IMR-90 (cell line): ENCODE data around the gene CATSPERE. TPM values are rescaled to one million over a fixed set of nuclear protein-coding genes. Genes with fewer than 3 reads are reported as not detected.

Experiments used
- ATAC-seq: fragments of 200-7000 bp; cut with Tn5 transposase; 2 replicates; pipeline ENCODE4 v1.9.1; 2020; ENCODE audit warnings: low read depth, mild to moderate bottlenecking, moderate library complexity
- BruUV-seq: library from RNA; stranded (reverse); fragments of 400-500 nt; replicated peaks from 2 replicates; lab custom pipeline; 2021; lab: Mats Ljungman, UMichigan
- CTCF ChIA-PET: fragments of 300-600 bp; formaldehyde crosslinking; extraction: SDS; loops from one replicate; lab custom pipeline; 2021; ENCODE audit warnings: antibody characterized with exemption; lab: Yijun Ruan, JAX
- POLR2A ChIA-PET: fragments of 300-600 bp; sonication (Branson Sonifier 250); formaldehyde crosslinking; loops from one replicate; lab custom pipeline; 2022; ENCODE audit warnings: antibody characterized with exemption; ENCODE audit not compliant: unreplicated experiment; lab: Charles Lee
- DNase-seq: peaks from one replicate; pipeline ENCODE4 v3.0.0; 2013
- H2AFZ ChIP-seq: replicated peaks from 2 replicates; pipeline ENCODE3; 2013; ENCODE audit warnings: low read length, mild to moderate bottlenecking; ENCODE audit not compliant: poor library complexity
- H2AK5ac ChIP-seq: 2 replicates; pipeline ENCODE4 v1.6.1; 2013; ENCODE audit warnings: low read depth, low read length, inconsistent platforms
- H2AK9ac ChIP-seq: replicated peaks from 2 replicates; pipeline ENCODE3; 2013; ENCODE audit warnings: mild to moderate bottlenecking, low read depth, low read length, moderate library complexity; ENCODE audit not compliant: poor library complexity
- H2BK120ac ChIP-seq: 2 replicates; pipeline ENCODE4 v1.6.1; 2013; ENCODE audit warnings: low read depth, low read length, inconsistent platforms
- H2BK15ac ChIP-seq: 3 replicates; pipeline ENCODE4 v1.6.1; 2013; ENCODE audit warnings: low read depth, low read length, inconsistent platforms
- H2BK20ac ChIP-seq: 2 replicates; pipeline ENCODE4 v1.6.1; 2013; ENCODE audit warnings: low read depth, mild to moderate bottlenecking, inconsistent platforms, low read length, moderate library complexity
- H2BK5ac ChIP-seq: 2 replicates; pipeline ENCODE4 v1.6.1; 2013; ENCODE audit warnings: mild to moderate bottlenecking, low read depth, low read length, inconsistent platforms; ENCODE audit not compliant: poor library complexity, severe bottlenecking
- H3K14ac ChIP-seq: replicated peaks from 2 replicates; pipeline ENCODE4 v1.6.1; 2013; ENCODE audit warnings: low read depth, low read length, inconsistent platforms
- H3K18ac ChIP-seq: 2 replicates; pipeline ENCODE4 v1.6.1; 2013; ENCODE audit warnings: low read depth, low read length, control low read depth
- H3K23ac ChIP-seq: 2 replicates; pipeline ENCODE4 v1.6.1; 2013; ENCODE audit warnings: low read depth, low read length, inconsistent platforms
- H3K27ac ChIP-seq: 2 replicates; pipeline ENCODE4 v1.5.1; 2013; ENCODE audit warnings: mild to moderate bottlenecking, control low read depth, low read length; ENCODE audit not compliant: insufficient read depth
- H3K27me3 ChIP-seq: 2 replicates; pipeline ENCODE4 v1.6.1; 2013; ENCODE audit warnings: low read length; ENCODE audit not compliant: control insufficient read depth, insufficient read depth
- H3K36me3 ChIP-seq: 2 replicates; pipeline ENCODE4 v1.6.1; 2013; ENCODE audit warnings: low read length, mixed read lengths; ENCODE audit not compliant: control insufficient read depth, insufficient read depth
- H3K4ac ChIP-seq: 2 replicates; pipeline ENCODE4 v1.6.1; 2013; ENCODE audit warnings: low read depth, low read length, inconsistent platforms
- H3K4me1 ChIP-seq: 2 replicates; pipeline ENCODE4 v1.6.1; 2013; ENCODE audit warnings: low read length, mixed read lengths; ENCODE audit not compliant: control insufficient read depth, insufficient read depth
- H3K4me2 ChIP-seq: 2 replicates; pipeline ENCODE4 v1.6.1; 2013; ENCODE audit warnings: low read depth, mild to moderate bottlenecking, control low read depth, low read length, moderate library complexity
- H3K4me3 ChIP-seq: 2 replicates; pipeline ENCODE4 v1.5.1; 2013; ENCODE audit warnings: low read depth, mild to moderate bottlenecking, control low read depth, low read length, moderate library complexity; ENCODE audit not compliant: insufficient read depth
- H3K56ac ChIP-seq: 2 replicates; pipeline ENCODE4 v1.6.1; 2013; ENCODE audit warnings: low read length, inconsistent platforms; ENCODE audit not compliant: insufficient read depth; ENCODE audit errors: extremely low read depth
- H3K79me1 ChIP-seq, 2 experiments: 2 replicates each; pipeline ENCODE4 v1.6.1; 2013; ENCODE audit warnings: low read length in 2 of 2, inconsistent platforms in 1 of 2, low read depth in 1 of 2
- H3K9ac ChIP-seq: 2 replicates; pipeline ENCODE4 v1.6.1; 2013; ENCODE audit warnings: low read depth, low read length, control low read depth
- H3K9me1 ChIP-seq: 2 replicates; pipeline ENCODE4 v1.6.1; 2013; ENCODE audit warnings: low read length, inconsistent platforms; ENCODE audit not compliant: insufficient read depth
- H3K9me3 ChIP-seq: 2 replicates; pipeline ENCODE4 v1.6.1; 2013; ENCODE audit warnings: low read length; ENCODE audit not compliant: control insufficient read depth, insufficient read depth
- H4K20me1 ChIP-seq: 2 replicates; pipeline ENCODE4 v1.6.1; 2013; ENCODE audit warnings: low read length, inconsistent platforms; ENCODE audit not compliant: insufficient read depth
- H4K5ac ChIP-seq: 2 replicates; pipeline ENCODE4 v1.6.1; 2013; ENCODE audit warnings: mild to moderate bottlenecking, low read depth, low read length, control low read depth
- H4K8ac ChIP-seq, 2 experiments: 2 replicates each; pipeline ENCODE4 v1.6.1; 2013; ENCODE audit warnings: low read depth in 2 of 2, low read length in 2 of 2, control low read depth in 1 of 2, inconsistent platforms in 1 of 2
- H4K91ac ChIP-seq: 2 replicates; pipeline ENCODE4 v1.6.1; 2013; ENCODE audit warnings: low read depth, low read length, inconsistent platforms; ENCODE audit not compliant: insufficient read depth
- BHLHE40 ChIP-seq: fragments of 150-350 bp; IDR thresholded peaks from 2 replicates; pipeline ENCODE4 v1.6.1; 2016; ENCODE audit warnings: mild to moderate bottlenecking, low read depth, low read length
- CEBPB ChIP-seq: IDR thresholded peaks from 2 replicates; pipeline ENCODE4 v1.6.1; 2012; ENCODE audit warnings: low read depth, low read length, improper control_type of control experiment
- CHD1 ChIP-seq: IDR thresholded peaks from 2 replicates; pipeline ENCODE4 v1.6.1; 2012; ENCODE audit warnings: low read depth, low read length, improper control_type of control experiment
- ELK1 ChIP-seq: fragments of 150-350 bp; IDR thresholded peaks from 2 replicates; pipeline ENCODE4 v1.6.1; 2016; ENCODE audit warnings: low read depth, mild to moderate bottlenecking, low read length, moderate library complexity, borderline replicate concordance
- FOS ChIP-seq: fragments of 150-350 bp; IDR thresholded peaks from 2 replicates; pipeline ENCODE4 v1.6.1; 2016; ENCODE audit warnings: low read depth, low read length
- MAZ ChIP-seq: IDR thresholded peaks from 2 replicates; pipeline ENCODE4 v1.6.1; 2012; ENCODE audit warnings: low read depth, mild to moderate bottlenecking, low read length, improper control_type of control experiment, moderate library complexity, borderline replicate concordance
- MXI1 ChIP-seq: IDR thresholded peaks from 2 replicates; pipeline ENCODE4 v1.6.1; 2012; ENCODE audit warnings: low read depth, mild to moderate bottlenecking, low read length, moderate library complexity, borderline replicate concordance
- NFE2L2 ChIP-seq: fragments of 150-350 bp; IDR thresholded peaks from 2 replicates; pipeline ENCODE4 v1.6.1; 2016; ENCODE audit warnings: low read depth, mild to moderate bottlenecking, low read length
- POLR2A ChIP-seq: IDR thresholded peaks from 2 replicates; pipeline ENCODE4 v1.6.1; 2012; ENCODE audit warnings: mild to moderate bottlenecking, low read depth, low read length
- RAD21 ChIP-seq: IDR thresholded peaks from 2 replicates; pipeline ENCODE4 v1.6.1; 2012; ENCODE audit warnings: low read length, improper control_type of control experiment
- RCOR1 ChIP-seq: IDR thresholded peaks from 2 replicates; pipeline ENCODE4 v1.6.1; 2012; ENCODE audit warnings: mild to moderate bottlenecking, low read length, improper control_type of control experiment; ENCODE audit not compliant: insufficient replicate concordance
- RFX5 ChIP-seq: IDR thresholded peaks from 2 replicates; pipeline ENCODE4 v1.8.0; 2012; ENCODE audit warnings: low read depth, mild to moderate bottlenecking, low read length, moderate library complexity
- SMC3 ChIP-seq: fragments of 150-350 bp; IDR thresholded peaks from 2 replicates; pipeline ENCODE4 v1.6.1; 2016; ENCODE audit warnings: low read depth, mild to moderate bottlenecking, antibody characterized with exemption, low read length, moderate library complexity
- WGBS, 2 experiments: methylation state at CpG; one replicate each; pipeline versions ENCODE4 v1.1.5 to v1.1.7; 2013; ENCODE audit warnings: missing lambda C conversion rate in 2 of 2; ENCODE audit not compliant: insufficient read length in 1 of 2; ENCODE audit errors: extremely low coverage in 2 of 2; 5-methylcytosine and 5-hydroxymethylcytosine counted together
- dilution Hi-C: fragments of 300-500 bp; cut with HindIII; formaldehyde crosslinking; loops from one replicate; pipeline ENCODE4 v1.14.3; 2018; ENCODE audit warnings: low sequenced_read_pairs; ENCODE audit not compliant: unreplicated experiment
- in situ Hi-C: fragments of 300-500 bp; cut with MboI; formaldehyde crosslinking; loops from 3 replicates; pipeline ENCODE4 v1.14.3; 2019; ENCODE audit warnings: low sequenced_read_pairs, inconsistent platforms, mixed read lengths
- intact Hi-C: fragments of 100-400 bp; cut with micrococcal nuclease; formaldehyde crosslinking; loops from 2 replicates; pipeline ENCODE4 v1.10.0; 2022
- polyA plus RNA-seq, 3 experiments: library from polyadenylated mRNA; depleted of rRNA; stranded (reverse); fragments of >200 nt; gene quantifications; 2 replicates each; pipeline ENCODE4 v1.2.3, GENCODE V29; 2012; ENCODE audit warnings: low replicate concordance in 1 of 3
- total RNA-seq: library from RNA; depleted of rRNA; stranded (reverse); fragments of >200 nt; gene quantifications from 2 replicates; pipeline ENCODE4 v1.2.3, GENCODE V29; 2012
- TF ChIP-seq, protein P1 (sequence below): conservative IDR thresholded peaks from 2 replicates; pipeline ENCODE4 v1.5.1; 2012; ENCODE audit warnings: mild to moderate bottlenecking, low read depth, low read length, improper control_type of control experiment
- TF ChIP-seq, protein P2 (sequence below): fragments of 150-350 bp; IDR thresholded peaks from 2 replicates; pipeline ENCODE4 v1.6.1; 2017; ENCODE audit warnings: mild to moderate bottlenecking, antibody characterized with exemption, low read length, low read depth

CATSPERE gene
- total and polyA plus RNA-seq, 2 of the 4 experiments (the other 2 are of a cell fraction) = 0.07 to 0.18 TPM

GRCh38 chr1:244439391-244440032 is 21.6 kb upstream of the CATSPERE start:
- Histone ChIP-seq H3K4ac (0 out of 2 replicates have a peak overlapping the region, but pooled peaks have one; percentile 2), H3K4me2 (no peak overlapping the region), H4K20me1 (peaks cover 14% of the 10 kb centered on the region; the same call in 1 of the 2 replicates), H3K27ac (no peak overlapping the region), H3K9me3 (no peaks in the 10 kb centered on the region), H3K9me1 (peaks cover 16% of the 10 kb centered on the region), H3K4me3 (no peak overlapping the region), H4K8ac (no peak overlapping the region), H2BK15ac (no peak overlapping the region), H3K23ac (no peak overlapping the region), H3K4me1 (peaks cover 9% of the 10 kb centered on the region), H3K14ac (0 out of 2 replicates have a peak overlapping the region, but pooled peaks have one; percentile 19), H4K5ac (no peak overlapping the region), H3K18ac (no peak overlapping the region), H3K56ac (no peak overlapping the region), H2BK120ac (no peak overlapping the region; the same call in 1 of the 2 replicates), H3K36me3 (peaks cover 8% of the 10 kb centered on the region), H2BK20ac (no peak overlapping the region), H2AK5ac (0 out of 2 replicates have a peak overlapping the region, but pooled peaks have one; percentile 12), H4K91ac (no peak overlapping the region; the same call in 1 of the 2 replicates), H2AK9ac (no peak overlapping the region), H3K79me1 (peaks cover 19 to 36% of the 10 kb centered on the region in 2 experiments), H3K9ac (no peak overlapping the region), H2BK5ac (no peak overlapping the region), H2AFZ (no peak overlapping the region), H3K27me3 (no peaks in the 10 kb centered on the region)
- DNase-seq = no peak
- in situ Hi-C loops (no loop called here), dilution Hi-C loops (no loop called here), intact Hi-C loops (loop anchor here (10.0 kb wide), 2 partner anchors 395 to 725 kb away; no protein-coding TSS in a partner anchor)
- ChIA-PET POLR2A (no interaction called here), CTCF (interaction anchor here (0.6 kb wide), 1 partner anchor 107 kb away, joined by 3 read pairs; no protein-coding TSS in a partner anchor)
- 60% methylated on average over 3 of the region's 8 CpGs; no CpG with 5 or more reads in 1 of the 2 experiments for WGBS, 2 experiments
- no TSS peak for BruUV-seq
- ATAC-seq = no peak
- no peak for TF ChIP-seq POLR2A
- no peak for TF ChIP-seq RCOR1
- TF ChIP-seq SMC3 = no peak
- TF ChIP-seq CEBPB = no peak
- no peak for TF ChIP-seq CHD1
- TF ChIP-seq NFE2L2 = no peak
- no peak for TF ChIP-seq BHLHE40
- no peak for TF ChIP-seq MXI1
- TF ChIP-seq MAZ = no peak
- TF ChIP-seq, protein P1, sequence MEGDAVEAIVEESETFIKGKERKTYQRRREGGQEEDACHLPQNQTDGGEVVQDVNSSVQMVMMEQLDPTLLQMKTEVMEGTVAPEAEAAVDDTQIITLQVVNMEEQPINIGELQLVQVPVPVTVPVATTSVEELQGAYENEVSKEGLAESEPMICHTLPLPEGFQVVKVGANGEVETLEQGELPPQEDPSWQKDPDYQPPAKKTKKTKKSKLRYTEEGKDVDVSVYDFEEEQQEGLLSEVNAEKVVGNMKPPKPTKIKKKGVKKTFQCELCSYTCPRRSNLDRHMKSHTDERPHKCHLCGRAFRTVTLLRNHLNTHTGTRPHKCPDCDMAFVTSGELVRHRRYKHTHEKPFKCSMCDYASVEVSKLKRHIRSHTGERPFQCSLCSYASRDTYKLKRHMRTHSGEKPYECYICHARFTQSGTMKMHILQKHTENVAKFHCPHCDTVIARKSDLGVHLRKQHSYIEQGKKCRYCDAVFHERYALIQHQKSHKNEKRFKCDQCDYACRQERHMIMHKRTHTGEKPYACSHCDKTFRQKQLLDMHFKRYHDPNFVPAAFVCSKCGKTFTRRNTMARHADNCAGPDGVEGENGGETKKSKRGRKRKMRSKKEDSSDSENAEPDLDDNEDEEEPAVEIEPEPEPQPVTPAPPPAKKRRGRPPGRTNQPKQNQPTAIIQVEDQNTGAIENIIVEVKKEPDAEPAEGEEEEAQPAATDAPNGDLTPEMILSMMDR = no peak
- TF ChIP-seq FOS = no peak
- no peak for TF ChIP-seq ELK1
- no peak for TF ChIP-seq RAD21
- no peak for TF ChIP-seq RFX5
- TF ChIP-seq, protein P2, sequence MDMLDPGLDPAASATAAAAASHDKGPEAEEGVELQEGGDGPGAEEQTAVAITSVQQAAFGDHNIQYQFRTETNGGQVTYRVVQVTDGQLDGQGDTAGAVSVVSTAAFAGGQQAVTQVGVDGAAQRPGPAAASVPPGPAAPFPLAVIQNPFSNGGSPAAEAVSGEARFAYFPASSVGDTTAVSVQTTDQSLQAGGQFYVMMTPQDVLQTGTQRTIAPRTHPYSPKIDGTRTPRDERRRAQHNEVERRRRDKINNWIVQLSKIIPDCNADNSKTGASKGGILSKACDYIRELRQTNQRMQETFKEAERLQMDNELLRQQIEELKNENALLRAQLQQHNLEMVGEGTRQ = no peak
